HG02981 (cell line): Measurements from ENCODE around the gene SMC3.

Experiments used
- ATAC-seq: cut with Tn5 transposase; IDR thresholded peaks from one replicate; pipeline ENCODE4 v1.9.1; 2021; ENCODE audit warnings: mild to moderate bottlenecking, moderate library complexity; ENCODE audit not compliant: unreplicated experiment

Gene SMC3

DNA sequence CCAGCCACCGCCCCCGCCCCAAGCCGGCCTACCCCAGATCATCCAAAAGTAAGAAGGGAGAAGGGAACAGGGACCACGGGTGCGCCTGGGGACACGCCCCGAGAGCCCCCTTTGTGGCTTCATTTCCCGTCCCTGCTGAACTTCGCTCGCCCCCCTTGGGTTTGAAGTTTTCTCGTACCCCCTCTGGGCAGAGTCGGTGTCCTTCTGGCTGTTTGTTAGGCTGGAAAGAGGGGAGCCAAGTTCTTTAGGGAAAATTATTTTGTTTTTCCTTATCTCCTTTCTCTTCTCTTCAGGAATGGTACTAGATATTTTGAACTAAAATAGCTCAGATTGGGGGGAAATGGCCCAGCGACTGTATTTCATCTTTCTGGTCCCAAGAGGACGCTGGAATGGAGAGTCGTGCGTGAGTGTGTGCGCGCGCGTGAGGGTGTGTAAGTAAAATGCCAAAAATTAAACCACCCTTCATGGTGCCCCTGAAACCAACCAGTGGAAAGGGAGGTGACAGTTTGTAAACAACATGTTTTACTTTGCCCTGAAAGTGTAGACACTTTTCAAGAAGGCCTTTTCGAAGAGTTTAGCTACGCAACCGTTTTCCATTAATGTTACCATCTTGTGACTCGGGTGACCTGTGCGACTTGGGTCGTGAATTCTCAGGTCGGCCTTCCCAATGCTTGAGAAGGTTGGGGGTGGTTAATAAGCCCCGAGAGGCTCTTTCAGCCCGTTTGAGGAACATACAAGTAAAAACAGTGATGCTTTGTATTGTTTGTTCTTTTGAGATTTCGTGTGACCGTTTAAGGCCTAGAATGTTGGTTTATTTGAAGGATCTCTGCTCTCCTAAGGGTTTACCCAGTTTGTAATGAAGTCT is 77.3 kb downstream of the SMC3 start:
- ATAC-seq: no peak

GRCh38 chr10:110646417-110647135 is 79.1 kb downstream of the SMC3 start:
- no peak for ATAC-seq

GRCh38 chr10:110647136-110647430 is 79.6 kb downstream of the SMC3 start:
- no peak for ATAC-seq

DNA sequence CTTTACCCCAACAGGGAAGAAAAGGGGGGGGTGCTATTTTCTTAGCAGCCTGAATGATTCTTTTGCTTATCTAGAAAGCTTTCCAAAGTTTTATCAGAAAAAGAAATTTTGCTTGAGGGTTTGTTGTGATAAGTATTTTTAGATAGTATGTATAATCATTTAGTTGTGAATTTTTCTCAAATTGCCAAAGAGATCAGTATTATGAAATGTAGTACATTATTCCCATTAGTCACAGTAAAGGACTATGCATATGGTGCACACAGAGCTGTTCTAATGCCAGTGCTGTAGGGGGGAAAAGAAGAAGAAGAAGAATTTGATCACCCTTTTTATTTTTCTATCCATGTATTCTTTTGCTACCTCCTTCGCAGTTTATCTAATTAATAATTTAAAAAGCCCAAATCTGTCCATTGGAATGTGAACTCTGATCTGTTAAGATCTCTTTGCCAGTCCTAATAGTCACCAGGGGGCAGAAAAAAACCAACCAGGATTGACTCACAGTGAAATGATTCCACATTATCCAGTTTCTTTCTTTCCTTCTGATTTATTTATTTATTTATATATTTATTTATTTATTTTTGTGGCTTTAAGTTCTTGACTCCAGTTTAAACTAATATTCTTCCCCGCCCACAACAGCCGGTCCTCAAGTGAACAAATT is 81.3 kb downstream of the SMC3 start:
- ATAC-seq: no peak

DNA sequence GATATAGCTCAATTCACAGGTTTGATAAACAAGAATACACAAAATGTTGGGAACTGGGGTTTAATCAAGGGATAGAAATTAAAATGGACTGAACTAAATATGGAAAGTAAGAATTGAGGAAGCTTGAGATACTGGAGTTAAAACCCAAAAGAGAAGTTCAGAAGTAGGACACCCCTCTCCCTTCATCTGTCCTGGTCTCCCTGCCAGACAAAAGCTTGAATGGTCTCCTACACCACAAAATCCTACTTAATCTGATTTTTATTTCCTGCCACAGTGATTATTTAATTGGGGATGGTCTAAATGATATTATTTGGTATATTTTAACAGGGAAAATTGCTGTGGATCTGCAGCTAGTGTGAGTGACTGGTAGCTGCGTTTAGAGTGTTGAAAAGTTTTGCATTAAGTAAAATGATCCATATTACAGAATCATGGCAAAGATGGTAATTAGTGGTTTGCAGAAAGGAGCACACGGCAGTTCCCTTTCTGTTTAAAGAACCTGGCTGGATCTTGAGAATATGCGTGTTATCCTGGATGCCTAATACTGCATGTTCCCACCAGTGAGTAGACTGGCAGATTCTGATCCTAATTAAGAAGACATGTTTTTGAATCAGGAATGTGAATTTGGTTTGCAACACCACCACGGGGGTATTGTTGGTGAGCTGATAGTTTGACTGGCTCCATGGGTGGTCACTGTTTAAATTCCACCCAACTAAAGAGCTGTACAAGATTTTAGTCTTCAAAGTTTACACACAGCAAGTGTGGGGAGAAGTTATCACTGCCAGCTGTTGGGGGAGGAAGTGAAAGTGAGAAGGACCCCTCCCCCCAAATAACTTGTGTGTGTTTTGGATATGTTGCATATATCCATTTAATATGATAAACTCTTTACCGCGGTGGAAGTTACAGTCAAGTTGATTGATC is 82.1 kb downstream of the SMC3 start:
- no peak for ATAC-seq

- ATAC-seq: no peak
Observed at GRCh38 chr10:110650265-110650668, 82.8 kb downstream of the SMC3 start.

DNA sequence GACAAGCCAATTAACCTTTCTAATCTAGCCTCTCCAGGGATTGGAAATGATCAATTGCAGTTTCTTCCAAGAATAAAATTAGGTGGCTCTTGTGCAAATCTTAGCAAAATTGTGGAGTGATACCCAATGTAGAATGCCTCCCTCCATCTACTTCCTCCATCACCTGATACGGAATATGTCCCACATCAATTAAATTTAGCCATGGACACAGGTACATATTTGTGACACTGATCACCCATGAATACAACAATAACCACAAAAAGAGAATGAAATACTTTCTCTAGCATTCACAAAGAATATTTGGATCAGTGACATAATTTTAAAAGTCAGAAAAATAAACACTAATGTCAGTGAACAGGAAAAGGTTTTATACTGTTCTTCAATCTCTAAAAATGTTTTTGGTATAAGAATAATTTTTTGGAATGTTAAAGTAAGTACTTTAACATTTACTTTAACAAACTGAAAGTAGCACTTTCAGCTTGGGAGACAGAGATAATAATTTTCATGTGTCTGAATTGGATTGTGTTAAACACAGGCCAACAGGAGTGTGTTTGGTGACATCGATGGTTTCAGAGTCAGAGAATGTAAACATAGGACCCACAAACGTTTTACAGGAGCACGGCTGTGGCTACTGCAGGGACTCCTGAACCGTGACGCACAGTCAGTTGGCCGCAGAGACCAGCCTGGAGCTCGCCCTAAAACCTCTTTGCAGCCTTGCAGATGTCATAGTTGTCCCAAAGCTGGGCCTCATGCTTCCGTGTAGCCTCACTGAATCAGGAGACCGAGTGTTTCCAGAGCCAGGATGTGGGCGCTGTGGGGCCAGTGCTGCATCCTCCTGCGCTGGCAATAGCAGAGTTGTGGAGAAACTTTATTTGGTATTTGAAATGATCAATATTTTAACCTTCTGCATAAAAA is 83.8 kb downstream of the SMC3 start:
- ATAC-seq: peak; percentile 81

- ATAC-seq: no peak
Observed at GRCh38 chr10:110652475-110653118, 85.1 kb downstream of the SMC3 start.
